ENCODE data around the gene ACSL3.

DNA sequence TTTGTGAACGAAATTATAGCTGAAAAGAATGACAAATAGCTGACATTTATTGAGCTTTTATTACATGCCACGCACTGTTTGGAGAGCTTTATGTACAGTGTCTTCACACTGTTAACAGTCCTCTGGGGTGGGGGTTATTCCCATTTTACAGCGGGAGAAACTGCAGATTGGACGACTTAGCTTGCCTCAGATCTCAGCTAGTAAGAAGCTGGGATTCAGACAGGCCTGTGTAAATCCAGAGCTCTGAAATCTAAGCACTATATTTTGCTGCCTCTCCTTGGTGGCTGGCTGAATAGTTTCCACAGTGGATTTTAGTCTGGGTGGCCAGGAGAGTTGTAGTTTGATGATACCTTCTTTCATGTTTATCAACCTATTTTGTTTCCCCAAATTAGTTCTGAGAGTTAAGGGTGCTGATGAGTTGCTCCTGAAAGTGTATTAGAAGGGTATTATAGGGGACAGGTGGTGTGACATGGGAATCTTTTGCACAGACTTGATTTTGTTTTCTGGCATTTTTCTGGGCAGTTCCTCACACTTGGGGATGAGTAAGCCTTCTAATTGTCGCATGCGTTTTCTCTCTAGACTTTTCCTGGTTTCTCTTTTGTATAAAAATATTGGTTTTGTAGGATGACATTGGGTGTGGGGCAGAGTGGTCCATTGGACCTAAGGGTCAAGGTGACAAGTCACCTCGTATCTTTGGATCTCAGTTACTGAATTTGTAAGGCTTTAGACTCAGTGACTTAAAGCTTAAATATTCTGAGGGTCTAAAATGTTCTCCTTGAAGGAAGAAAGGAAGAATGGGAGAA lies 1.5 kb downstream of the ACSL3 start:
- TF ChIP-seq, protein P1, sequence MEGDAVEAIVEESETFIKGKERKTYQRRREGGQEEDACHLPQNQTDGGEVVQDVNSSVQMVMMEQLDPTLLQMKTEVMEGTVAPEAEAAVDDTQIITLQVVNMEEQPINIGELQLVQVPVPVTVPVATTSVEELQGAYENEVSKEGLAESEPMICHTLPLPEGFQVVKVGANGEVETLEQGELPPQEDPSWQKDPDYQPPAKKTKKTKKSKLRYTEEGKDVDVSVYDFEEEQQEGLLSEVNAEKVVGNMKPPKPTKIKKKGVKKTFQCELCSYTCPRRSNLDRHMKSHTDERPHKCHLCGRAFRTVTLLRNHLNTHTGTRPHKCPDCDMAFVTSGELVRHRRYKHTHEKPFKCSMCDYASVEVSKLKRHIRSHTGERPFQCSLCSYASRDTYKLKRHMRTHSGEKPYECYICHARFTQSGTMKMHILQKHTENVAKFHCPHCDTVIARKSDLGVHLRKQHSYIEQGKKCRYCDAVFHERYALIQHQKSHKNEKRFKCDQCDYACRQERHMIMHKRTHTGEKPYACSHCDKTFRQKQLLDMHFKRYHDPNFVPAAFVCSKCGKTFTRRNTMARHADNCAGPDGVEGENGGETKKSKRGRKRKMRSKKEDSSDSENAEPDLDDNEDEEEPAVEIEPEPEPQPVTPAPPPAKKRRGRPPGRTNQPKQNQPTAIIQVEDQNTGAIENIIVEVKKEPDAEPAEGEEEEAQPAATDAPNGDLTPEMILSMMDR (IDR thresholded peaks at IDR 0.05; ENCODE audit: insufficient read depth, low read length) = no peak
- TF ChIP-seq REST (IDR thresholded peaks at IDR 0.05; ENCODE audit: insufficient replicate concordance, low read depth) = no peak
- TF ChIP-seq POLR2AphosphoS5 (IDR thresholded peaks at IDR 0.05; ENCODE audit: low read depth) = no peak
- TF ChIP-seq GABPA (IDR thresholded peaks at IDR 0.05; ENCODE audit: low read depth) = no peak
